HG02852 (cell line): Measurements from ENCODE around the gene STKLD1.

Experiments
- ATAC-seq: cut with Tn5 transposase; IDR thresholded peaks from one replicate; pipeline ENCODE4 v1.9.1; 2021; ENCODE audit warnings: mild to moderate bottlenecking, moderate library complexity; ENCODE audit not compliant: unreplicated experiment

Gene STKLD1

DNA sequence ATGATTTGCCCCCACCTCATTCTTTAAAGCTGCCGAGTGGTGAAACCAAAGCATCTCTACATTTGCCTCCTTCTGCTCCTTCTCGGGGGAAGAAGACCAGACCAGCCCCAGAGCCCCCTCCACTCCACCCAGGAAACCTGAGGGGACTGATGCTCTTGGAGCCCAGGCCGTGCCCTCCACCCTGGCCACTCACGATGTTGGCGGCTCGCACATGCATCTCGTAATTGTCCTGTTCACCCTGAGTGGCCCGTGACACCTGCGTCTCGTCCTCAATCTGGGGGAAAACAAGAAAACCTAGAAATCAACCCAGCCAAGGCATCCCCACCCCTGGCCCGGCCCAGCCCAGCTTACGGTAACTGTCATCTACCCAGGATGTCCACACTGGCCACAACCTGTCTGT is 31.2 kb upstream of the STKLD1 start:
- ATAC-seq = no peak

DNA sequence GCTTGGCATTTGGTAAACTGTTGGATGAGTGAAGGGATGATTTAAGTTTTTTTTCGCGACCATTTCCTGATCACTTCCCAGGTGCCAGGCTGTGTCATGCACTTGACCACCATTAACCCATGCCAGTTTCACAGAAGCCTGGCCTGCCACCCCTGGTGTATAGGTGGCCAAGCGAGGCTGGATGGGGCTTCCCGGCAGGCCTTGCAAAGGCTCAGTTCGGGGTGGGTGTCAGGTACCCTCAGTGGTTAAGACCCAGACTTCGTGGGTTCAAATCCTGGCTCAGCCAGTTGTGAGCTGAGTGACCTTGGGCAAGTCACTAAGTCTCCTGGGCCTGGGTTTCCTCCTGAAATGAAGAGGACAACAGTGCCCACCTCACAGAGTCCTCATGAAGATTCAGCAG is 30.6 kb upstream of the STKLD1 start:
- ATAC-seq = no peak

DNA sequence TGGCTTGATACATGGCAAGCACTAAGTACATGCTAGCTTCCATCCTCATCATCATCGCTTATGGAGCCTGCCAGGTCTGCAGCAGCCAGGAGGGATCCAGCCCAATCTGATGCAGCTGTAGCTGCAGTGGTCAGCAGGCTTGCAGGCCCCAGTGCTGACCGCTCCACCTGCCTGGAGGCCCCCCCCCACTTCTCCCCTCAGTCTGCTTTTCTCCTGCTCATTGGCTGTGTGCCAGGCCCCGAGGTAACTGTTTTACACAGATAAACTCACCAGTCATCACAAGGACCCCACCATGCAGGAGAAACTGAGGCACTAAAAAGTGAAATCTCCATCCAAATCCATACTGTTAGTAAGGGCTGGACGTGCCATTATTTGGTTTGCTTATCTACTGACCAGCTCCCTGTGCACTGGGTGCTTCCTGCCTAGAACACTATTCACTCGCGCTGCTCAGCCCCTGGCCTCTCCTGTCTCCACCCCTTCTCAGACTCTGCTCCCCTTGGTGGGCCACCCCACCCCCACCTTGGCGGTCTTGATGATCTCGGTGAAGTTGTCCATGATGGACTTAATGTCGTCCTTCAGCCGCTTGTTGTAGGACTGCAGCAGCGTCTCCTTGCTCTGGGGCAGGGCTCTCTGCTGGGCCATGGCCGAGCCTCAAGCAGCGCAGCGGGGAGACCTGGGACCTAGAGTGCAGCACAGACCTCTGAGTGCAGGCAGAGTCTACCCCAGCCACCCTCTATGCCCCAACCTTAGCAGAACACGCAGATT is 30.0 kb upstream of the STKLD1 start:
- no peak for ATAC-seq

DNA sequence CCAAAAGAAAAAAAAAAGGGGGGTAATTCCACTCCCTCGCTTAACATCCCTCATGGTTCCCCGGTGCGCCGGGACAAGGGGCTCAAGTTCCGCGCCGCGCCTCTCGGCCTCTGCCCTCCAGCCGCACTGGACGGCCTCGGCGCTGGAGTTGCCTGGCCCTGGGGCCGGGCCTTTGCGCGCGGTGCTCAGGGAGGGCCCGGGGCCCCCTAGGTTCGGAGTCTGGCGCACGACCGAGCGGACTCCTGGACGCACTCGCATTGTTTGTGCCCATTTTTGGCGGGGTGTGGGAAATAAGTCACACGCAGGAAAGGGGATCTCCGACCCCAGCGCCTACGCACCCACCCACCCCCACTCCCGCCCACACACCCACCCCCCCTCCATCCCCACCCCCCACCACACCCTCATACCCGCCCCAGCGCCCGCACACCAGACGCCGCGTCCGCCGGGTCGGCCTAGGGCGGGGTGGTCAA is 28.6 kb upstream of the STKLD1 start:
- ATAC-seq = peak; percentile 32

DNA sequence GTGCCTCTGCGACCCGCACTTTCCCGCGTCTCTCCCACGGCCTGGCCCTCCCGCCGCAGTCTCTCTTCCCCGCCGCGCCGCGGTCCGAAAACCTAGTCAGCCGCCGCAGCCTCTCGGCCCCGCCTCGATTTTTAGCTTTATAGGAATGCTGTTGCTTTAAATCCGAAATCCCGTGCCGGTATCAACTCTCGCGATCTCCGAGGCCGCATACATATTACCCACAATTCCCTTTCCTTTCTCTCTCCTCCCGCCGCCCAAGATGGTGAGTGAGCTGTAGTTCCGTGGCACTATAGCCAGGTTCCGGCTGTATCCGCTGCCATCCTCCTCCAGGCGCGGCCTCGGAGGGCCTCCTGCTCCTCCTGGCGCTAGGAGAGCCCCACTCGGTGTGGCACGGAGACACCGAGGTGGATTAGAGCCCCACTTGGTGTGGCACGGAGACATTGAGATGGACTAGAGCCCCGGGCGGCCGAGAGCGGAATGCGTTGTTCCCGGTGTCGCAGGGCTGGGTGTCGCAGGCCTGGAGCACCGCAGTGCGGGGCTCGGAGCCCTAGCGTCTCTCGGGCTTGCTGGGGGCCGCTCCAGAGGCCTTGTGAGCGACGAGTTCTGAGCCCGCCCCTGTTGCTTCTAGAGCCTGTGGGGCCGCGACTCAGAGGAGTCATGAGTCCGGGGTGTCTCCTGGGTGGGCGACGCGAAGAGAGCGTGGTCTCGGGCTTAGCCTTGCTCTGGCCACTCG is 28.0 kb upstream of the STKLD1 start, which contains the start of the genes MED22 and RPL7A:
Gene MED22 (minus strand): TSS at position 147 of the 733 bp plus-strand sequence. CDS start 1,469 bp downstream, outside the sequence.
Gene RPL7A (plus strand): TSS at position 234 of the 733 bp plus-strand sequence. CDS start 26 bp downstream, at position 260.
- ATAC-seq = peak; percentile 61

DNA sequence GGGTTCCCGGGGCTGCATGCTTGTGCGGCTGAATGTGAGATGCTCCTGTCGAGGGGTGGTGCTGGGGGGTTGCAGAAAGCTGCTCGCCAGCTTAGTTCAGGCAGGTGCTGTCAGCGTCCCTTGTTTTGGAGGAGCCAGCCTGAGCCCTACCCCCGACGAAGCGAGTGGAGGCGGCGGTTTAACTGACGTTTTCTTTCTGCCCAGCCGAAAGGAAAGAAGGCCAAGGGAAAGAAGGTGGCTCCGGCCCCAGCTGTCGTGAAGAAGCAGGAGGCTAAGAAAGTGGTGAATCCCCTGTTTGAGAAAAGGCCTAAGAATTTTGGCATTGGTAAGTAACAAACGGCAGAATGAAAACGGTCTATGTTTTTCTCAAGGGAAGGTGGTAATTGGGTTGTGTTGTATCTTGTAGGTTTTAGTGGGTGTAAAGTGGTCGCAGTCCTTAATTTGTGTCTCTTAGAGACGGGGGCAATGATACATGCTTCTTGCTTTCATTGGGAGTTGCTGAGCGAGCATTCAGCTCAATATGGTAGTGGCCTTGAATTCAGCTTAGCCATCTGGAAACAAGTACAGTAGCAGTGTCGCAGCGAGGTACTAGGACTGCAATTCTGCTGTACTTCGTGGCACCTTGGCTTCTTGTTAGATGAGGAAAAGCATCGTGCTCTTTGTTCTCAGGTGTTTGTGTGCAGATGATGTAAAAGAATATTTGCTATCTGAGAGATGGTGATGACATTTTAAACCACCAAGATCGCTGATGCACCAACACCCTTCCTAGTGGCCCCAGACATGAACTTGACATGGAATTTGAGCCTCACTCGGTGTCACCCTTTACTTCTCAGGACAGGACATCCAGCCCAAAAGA is 27.2 kb upstream of the STKLD1 start:
- ATAC-seq = no peak

DNA sequence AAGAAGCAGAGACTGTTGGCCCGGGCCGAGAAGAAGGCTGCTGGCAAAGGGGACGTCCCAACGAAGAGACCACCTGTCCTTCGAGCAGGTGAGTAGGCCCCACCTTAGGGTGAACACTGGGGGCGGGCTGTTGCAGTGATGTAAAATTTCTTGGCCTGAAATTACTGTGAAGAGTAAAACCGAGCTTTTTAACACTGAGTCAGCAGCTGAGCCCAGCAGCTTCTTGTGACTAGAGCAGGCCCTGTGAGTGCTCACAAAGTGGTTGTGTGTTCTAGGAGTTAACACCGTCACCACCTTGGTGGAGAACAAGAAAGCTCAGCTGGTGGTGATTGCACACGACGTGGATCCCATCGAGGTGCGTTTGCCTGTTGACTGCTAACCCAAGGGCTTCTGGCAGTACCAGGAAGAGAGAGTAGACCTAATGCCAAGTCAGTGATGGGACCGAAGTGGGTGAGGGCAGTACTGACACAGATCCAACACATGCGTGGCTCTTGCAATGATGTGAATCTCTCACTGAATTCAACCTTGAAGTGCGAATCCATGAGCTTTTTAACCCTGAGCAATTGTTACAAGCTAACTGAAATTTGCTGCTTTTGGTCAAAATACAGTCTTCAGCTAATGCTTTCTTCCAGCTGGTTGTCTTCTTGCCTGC is 26.1 kb upstream of the STKLD1 start:
- ATAC-seq = no peak

DNA sequence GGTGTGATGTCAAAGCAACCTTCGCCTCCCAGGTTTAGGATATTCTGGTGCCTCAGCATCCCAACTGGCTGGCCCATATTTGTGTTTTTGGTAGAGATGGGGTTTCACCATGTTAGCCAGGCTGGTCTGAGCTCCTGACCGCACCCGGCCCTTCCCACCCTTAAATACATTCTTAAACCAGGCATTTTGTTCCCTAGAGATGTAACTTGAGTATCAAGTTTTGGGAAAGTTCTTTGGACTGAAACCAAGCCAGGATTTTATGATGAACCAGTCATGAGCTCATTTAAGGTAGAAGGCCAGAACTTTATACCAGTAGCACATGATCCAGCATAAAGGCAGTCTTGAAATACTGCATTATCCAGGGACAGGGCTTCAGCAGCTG is 24.6 kb upstream of the STKLD1 start:
- no peak for ATAC-seq

DNA sequence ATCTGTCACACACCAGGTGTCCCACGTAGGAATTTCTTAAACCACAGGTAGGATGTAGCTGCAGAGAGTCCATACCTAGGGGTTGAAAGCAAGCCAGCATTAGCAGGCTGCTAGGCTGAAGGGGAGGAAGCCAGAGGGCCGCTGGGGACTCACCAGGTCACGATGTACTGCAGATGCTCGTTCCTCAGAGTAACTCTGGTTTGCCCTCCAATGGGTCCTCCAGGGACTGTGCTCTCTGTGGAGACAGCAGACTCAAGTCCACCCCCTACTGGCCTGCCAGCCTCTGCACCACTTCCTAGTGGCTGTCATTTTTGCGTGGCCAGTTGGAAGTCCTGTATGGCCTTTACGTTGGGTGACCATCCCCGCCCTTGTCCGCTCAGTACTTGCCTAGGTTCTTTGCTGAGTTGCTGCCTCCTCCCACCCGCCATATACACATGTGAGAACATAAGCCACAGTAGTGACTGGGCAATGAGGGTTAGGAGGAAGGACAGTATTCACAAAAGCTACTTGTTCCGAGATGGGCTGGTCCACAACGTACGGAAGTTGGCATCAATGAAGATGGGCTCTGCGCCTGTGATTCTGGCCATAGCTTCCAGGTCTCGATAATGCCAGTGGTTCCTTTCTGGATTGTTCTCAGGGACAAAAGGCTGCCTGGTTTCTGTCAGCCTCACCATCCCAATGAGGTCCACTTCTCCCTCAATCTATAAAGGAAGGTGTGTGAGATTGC is 24.1 kb upstream of the STKLD1 start:
- no peak for ATAC-seq

DNA sequence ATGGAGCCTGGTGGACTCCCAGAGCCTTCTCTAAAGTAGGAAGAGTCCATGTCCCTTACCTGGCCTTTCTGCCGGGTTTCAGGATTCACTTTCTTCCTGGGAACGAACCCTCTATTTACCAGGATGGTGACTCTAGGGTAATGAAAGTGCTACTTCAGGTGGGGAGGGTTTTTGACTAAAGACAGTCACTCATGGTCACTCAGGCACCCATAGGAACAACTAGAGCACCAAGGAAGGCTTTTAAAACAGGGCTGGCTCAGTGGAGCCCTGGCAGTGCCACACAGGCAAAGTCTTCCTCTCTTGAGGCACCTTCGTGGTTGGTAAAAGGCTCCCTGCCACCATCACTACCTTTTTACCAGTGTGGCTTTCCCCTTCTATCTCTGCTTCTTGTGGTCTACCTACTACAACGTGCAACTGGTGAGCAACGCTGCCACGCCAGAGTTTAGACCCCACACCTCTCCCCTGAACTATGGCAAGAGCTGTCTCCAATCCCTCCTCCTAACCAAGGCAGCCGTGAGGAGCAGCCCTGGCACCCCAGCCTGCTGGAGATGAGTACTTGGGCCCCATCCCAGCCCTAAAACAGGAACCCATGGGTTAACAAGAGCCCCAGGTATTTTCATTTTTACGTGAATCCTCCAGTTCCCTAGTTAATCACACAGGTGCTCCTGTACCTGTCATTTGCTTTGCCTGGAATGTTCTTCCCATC is 23.4 kb upstream of the STKLD1 start:
- ATAC-seq = no peak

DNA sequence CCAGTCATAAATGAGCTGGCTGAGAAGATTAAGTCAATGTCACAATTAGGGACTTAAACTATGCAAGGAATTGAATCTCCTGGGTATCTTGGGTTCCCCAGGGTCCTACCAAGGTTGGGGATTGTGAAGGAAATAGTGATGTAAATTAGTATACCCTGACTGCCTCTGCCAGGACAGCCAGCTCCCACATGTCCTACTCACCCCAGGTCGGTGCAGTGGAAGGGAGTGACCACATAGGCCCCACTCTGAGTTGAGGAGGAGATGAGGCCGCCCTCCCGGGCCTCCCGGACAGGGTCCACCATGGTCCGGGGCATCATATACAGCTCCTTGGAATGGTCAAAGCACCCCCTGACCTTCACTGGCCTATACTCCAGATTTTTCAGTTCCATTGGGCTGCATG is 22.6 kb upstream of the STKLD1 start:
- ATAC-seq = no peak

DNA sequence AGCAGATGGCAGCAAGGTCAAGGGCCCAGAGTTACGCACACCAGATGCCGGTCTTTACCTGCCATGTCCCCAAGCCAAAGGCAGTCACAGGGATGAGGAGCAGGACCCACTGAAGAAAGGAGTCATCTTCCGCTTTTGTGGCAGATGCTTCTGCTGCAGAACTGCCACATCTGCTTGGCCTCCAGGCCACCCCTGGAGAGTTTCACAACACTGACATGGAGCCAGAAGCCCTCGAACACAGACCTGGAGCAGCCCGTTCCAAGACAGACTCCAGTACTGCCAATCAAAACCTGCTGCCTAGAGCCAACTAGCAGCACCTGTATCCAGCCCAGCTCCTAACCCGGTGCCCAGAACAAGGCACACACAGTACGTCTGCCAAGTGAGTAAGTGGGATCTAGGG is 21.4 kb upstream of the STKLD1 start:
- ATAC-seq = no peak

DNA sequence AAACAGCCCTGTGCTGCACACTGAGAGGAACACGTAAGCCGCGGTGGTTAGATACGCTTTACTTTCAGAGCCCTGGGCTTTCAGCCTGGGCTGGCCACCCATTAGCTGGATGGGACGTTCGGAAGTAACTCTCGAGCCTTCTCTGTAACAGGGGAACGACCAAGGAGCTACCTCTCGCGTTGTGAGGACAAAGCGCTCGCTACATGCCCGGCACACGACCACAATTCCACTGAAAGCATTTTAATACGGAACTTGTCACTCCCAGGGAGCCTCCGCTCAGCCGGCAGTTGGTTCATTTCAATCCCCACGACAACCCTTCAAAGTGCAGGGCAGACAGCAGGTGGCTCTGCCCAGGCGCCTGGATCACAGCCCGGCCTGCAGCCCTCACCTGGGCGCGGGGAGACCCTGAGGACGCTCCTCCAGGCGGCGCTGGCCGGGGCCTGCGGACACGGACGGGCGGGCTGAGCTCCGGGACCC is 20.2 kb upstream of the STKLD1 start:
- ATAC-seq = peak; percentile 24

DNA sequence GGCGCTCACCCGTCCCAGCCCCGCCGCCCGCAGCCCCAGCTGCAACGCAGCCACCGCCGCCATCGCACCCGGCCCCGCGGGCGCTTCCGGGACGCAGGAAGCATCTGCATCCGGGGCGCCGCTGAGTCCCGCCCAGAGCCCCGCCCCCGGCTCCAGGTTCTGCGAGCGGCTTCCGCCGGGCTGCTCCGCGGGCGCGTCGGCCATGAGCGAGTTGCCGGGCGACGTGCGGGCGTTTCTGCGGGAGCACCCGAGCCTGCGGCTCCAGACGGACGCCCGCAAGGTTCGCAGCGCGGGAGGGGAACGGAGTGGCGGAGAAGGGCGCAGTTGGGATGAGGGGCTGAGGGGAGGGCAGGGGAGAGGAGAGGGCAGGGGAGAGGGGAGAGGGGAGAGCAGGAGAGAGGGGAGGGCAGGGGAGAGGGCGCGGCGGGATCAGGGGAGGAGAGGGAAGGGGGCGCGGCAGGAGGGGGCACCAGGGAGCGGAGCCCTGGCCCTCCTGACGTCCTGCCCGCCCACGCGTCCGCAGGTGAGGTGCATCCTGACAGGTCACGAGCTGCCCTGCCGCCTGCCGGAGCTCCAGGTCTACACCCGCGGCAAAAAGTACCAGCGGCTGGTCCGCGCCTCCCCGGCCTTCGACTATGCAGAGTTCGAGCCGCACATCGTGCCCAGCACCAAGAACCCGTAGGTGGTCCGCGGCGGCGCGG is 19.6 kb upstream of the STKLD1 start, which contains the start of the genes SURF1 and SURF2:
Gene SURF1 (minus strand): TSS at position 97 of the 701 bp plus-strand sequence. CDS start 34 bp downstream, at position 63.
Gene SURF2 (plus strand): TSS at position 160 of the 701 bp plus-strand sequence. CDS start 43 bp downstream, at position 203.
- ATAC-seq = peak; percentile 66

DNA sequence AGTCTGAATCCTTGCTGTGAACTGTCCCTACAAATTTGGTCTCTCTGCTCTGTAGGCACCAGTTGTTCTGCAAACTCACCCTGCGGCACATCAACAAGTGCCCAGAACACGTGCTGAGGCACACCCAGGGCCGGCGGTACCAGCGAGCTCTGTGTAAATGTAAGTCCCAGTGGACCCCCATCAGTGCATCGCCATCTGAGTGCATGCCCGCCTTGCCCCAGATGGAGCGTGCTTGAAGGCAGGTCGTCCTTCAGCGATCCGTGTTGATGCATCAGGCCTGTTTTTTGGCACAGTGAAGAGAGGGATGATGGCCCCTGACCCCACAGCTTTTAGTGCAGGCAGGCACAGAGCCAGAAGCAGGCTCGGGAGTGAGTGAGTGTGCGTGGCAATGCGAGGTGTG is 18.5 kb upstream of the STKLD1 start:
- ATAC-seq = no peak

DNA sequence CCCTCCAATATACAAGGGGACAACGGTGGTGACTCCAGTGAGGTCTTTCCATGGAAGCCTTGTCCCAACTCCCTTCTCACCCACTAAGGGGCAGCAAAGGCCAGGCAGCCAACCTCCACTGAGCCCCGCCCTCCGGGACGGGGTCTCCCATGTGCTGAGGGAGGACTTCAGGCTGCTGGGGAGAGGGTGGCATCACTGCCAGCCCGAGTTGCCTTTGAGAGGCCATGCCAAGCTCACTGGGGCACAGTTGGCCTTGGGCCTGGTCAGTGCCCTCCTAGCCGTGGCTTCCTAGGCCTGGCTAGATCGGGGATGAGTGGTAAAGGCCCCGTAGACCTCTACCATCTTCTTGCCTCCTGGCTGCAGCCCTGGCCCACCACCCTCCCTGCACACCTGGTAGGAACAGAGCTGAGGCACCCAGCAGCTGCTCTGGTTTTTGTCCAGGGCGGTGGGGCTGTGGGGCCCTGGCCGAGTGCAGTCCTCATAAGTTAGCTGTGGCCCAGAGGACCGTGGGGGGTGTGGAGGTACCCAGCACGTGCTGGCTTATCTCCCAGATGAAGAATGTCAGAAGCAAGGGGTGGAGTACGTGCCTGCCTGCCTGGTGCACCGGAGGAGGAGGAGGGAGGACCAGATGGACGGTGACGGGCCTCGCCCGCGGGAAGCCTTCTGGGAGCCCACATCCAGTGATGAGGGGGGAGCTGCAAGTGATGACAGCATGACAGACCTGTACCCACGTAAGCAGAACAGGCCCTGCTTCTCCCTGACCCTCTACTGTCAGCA is 16.6 kb upstream of the STKLD1 start:
- no peak for ATAC-seq
